Mucosa of descending colon (tissue), 3 donors: ENCODE data around the gene PTGDR2. TPM values are rescaled to one million over a fixed set of nuclear protein-coding genes. Genes with fewer than 3 reads are reported as not detected.

Experiments
- ATAC-seq: fragments of 200-7000 bp; cut with Tn5 transposase; one replicate; pipeline ENCODE4 v1.9.1; 2020; ENCODE audit warnings: mild to moderate bottlenecking, moderate library complexity
- DNase-seq, 3 donors: peaks; one replicate each; pipeline ENCODE4 v3.0.0-alpha.2; 2020
- H3K36me3 ChIP-seq: fragments of 200-600 bp; one replicate; pipeline ENCODE4 v1.8.0; 2021; ENCODE audit warnings: low read depth, mild to moderate bottlenecking
- H3K4me1 ChIP-seq: fragments of 200-600 bp; one replicate; pipeline ENCODE4 v1.8.0; 2021; ENCODE audit warnings: low read depth, mild to moderate bottlenecking
- H3K4me3 ChIP-seq: fragments of 200-600 bp; one replicate; pipeline ENCODE4 v1.8.0; 2021; ENCODE audit warnings: mild to moderate bottlenecking
- H3K9me3 ChIP-seq: fragments of 200-600 bp; one replicate; pipeline ENCODE4 v1.8.0; 2021; ENCODE audit warnings: mild to moderate bottlenecking
- intact Hi-C, 2 donors: fragments of 100-400 bp; cut with DNase I in 1 of 2; cut with micrococcal nuclease in 1 of 2; formaldehyde crosslinking; loops; one replicate each; pipeline versions ENCODE4 v1.11.0 to v1.11.1; 2022; cut with DNase I, micrococcal nuclease
- total RNA-seq, 3 donors: library from RNA; stranded (reverse); fragmentation: NEBNext Ultra II Directional in 2 of 3; extraction: Animal tissue kit (Norgen Biotek cat#: 25700) in 2 of 3; gene quantifications; one replicate each; pipeline versions ENCODE4 v1.2.1 to v1.2.4, GENCODE V29; 2021 to 2023
- TF ChIP-seq, protein P1 (sequence below): fragments of 200-600 bp; IDR thresholded peaks from one replicate; pipeline ENCODE4 v1.8.0; 2022; ENCODE audit warnings: antibody characterized with exemption, mild to moderate bottlenecking
- donor health status: DM: no; HTN: no; CAD: no; lungs with moderate emphysema.
- donor health status: DM: no; HTN: no; CAD: no.
- donor health status: DM: no; HTN: yes; CAD: no.

Gene PTGDR2
- total RNA-seq, 3 donors from 2014 or later, result 1.8 to 3.4 (median 2.6) TPM

DNA sequence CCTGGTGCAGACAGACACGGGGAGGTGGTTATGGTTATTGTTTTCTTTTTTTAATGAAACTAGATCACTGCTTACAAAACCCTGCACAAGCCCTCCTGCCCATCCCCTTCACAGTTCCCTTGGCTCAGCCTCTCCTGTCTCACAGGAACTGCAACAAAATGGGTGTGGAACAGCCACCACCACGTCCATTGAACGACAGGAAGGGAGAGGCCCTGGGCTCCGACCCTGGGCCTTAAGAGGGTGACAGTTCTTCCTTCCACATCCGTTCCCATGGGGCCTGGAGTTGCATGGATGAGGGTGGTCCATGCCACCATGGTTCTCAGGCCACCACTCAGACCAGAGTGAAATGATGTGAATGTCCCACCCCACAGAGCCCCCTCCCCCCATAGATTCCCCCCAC lies 34.9 kb upstream of the PTGDR2 start:
- TF ChIP-seq, protein P1, sequence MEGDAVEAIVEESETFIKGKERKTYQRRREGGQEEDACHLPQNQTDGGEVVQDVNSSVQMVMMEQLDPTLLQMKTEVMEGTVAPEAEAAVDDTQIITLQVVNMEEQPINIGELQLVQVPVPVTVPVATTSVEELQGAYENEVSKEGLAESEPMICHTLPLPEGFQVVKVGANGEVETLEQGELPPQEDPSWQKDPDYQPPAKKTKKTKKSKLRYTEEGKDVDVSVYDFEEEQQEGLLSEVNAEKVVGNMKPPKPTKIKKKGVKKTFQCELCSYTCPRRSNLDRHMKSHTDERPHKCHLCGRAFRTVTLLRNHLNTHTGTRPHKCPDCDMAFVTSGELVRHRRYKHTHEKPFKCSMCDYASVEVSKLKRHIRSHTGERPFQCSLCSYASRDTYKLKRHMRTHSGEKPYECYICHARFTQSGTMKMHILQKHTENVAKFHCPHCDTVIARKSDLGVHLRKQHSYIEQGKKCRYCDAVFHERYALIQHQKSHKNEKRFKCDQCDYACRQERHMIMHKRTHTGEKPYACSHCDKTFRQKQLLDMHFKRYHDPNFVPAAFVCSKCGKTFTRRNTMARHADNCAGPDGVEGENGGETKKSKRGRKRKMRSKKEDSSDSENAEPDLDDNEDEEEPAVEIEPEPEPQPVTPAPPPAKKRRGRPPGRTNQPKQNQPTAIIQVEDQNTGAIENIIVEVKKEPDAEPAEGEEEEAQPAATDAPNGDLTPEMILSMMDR, result no peak
- no peaks in the 10 kb centered on the region for H3K4me1 ChIP-seq
- intact Hi-C loops, result no loop called here
- H3K36me3 ChIP-seq, result no peaks in the 10 kb centered on the region
- H3K4me3 ChIP-seq, result no peak overlapping the region
- DNase-seq, result no peak
- ATAC-seq, result no peak
- no peaks in the 10 kb centered on the region for H3K9me3 ChIP-seq

DNA sequence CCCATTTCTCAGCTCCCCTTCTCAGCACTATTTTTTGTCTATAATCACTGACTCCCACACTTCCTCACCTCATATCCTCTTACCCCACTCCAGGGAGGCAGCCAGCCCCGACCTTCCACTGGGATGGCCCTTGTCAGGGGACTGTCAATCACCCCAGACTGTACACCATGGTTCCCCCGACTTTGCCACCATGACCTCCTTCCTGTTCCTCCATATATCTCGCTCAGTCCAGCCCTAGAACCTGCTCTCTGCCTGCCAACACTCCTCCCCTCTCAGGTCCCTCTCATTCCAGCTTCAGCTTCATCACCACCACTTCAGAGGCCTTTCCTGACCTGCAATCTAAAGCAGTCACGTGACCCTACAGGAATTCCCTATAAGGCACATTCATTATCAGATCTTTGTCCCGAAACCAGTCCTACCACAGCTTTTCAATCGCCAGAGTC lies 34.1 kb upstream of the PTGDR2 start:
- Histone ChIP-seq H3K4me3 (no peak overlapping the region), H3K4me1 (no peaks in the 10 kb centered on the region), H3K9me3 (no peaks in the 10 kb centered on the region), H3K36me3 (no peaks in the 10 kb centered on the region)
- peak; percentile 44 for ATAC-seq
- intact Hi-C loops, result loop anchor here in 1 of 2 donors (5.0 kb wide), 1 partner anchor 58 kb away; no protein-coding TSS in a partner anchor
- TF ChIP-seq, protein P1, result no peak
- no peak for DNase-seq

DNA sequence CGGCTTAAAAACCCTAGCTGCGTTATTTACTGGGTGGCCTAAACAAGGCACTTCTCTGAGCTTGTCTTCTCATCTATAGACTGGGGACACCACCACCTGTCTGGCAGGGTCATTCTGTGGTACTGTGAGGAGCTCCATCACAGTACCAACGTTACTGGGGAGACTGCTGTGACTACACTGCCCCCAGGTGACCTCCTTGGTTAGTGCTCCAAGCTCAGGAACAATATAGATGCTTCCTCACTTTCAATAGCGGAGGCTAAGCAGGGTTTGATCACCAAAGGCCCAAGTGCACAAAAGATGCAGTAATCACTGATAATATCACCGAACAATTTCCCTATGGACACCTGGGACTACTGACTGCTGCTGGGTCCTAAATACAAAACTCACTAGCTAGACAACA lies 31.8 kb upstream of the PTGDR2 start:
- peak in 2 of 3 donors; percentile 67 to 81 for DNase-seq
- peak; percentile 91 for ATAC-seq
- intact Hi-C loops, result loop anchor here in 1 of 2 donors (5.0 kb wide), 1 partner anchor 55 kb away; no protein-coding TSS in a partner anchor
- Histone ChIP-seq H3K4me3 (no peak overlapping the region), H3K9me3 (no peaks in the 10 kb centered on the region), H3K36me3 (no peaks in the 10 kb centered on the region), H3K4me1 (no peaks in the 10 kb centered on the region)
- TF ChIP-seq, protein P1, result peak; percentile 19

DNA sequence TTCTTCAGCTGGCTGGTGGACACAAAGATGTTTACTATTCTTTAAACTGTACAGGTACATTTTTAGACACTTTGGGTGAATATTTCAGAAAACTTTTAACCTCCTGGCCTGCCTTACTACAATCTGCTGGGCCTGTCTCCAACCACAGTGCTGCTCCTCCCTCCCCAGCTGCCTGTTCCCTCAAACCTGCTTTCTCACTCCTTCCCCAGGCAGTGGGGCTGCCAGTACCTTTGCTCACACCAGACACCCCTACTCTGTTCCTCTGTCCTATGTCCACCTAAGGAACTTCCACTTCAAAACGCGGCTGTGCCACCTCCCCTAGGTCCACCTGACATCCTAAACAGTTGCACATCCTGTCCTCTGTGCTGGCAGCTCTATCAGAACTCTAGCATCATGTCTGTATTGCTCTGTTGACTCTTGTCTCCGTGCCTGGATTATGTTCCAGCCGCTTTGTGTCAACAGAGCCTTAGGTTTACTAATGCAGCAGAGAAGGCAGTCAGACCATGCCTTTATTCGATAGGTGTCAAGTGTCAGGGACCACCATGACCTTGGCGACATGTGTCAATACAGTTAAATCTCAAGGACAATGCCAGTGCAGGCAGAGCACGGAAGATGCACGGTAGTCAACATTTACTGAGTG lies 25.0 kb upstream of the PTGDR2 start:
- ATAC-seq, result no peak
- Histone ChIP-seq H3K36me3 (no peaks in the 10 kb centered on the region), H3K4me3 (no peak overlapping the region), H3K9me3 (no peaks in the 10 kb centered on the region), H3K4me1 (no peaks in the 10 kb centered on the region)
- peak in 1 of 3 donors; percentile 7 for DNase-seq
- intact Hi-C loops, result no loop called here
- TF ChIP-seq, protein P1, result no peak

DNA sequence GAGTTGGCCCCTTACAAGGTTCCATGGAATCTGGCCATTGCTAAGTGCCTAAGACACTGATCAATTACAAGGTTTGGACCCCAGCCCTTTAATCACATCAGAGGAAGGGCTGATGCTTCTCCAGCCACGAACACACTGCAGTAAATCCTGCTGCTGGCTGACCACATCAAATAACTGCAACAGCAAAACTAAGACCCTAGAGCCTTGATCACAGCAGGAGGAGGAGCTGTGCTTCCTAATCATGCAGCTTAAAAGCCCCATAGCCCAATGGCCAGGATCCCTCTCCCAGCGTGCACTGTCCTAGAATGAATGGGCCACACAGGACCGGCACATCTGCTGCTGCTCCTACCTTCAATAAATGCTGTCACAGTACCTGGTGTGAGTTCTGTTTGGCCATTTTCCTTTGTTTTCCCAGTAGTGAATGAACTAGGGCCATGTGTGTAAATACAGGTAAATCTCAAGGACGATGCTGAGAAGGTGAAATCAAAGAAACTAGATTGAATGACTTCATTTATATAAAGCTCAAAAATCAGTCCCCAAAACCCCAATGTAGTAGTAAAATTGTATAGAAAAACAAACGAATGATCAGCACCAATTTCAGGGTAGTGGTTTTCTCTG lies 24.3 kb upstream of the PTGDR2 start:
- no peaks in the 10 kb centered on the region for H3K9me3 ChIP-seq
- ATAC-seq, result no peak
- no peaks in the 10 kb centered on the region for H3K36me3 ChIP-seq
- H3K4me3 ChIP-seq, result no peak overlapping the region
- TF ChIP-seq, protein P1, result no peak
- no peak for DNase-seq
- H3K4me1 ChIP-seq, result no peaks in the 10 kb centered on the region
- intact Hi-C loops, result no loop called here
